GM13977 (cell line): ENCODE measurements around the gene TNS1.

Experiments
- DNase-seq: peaks from one replicate; pipeline ENCODE4 v3.0.0; 2012; ENCODE audit warnings: low spot score
- CTCF ChIP-seq: IDR thresholded peaks from 2 replicates; pipeline ENCODE4 v1.5.1; 2012; ENCODE audit warnings: mild to moderate bottlenecking, control low read depth; ENCODE audit not compliant: insufficient read depth; ENCODE audit errors: extremely low read depth, missing control alignments
- in situ Hi-C: fragments of 300-500 bp; cut with MboI; formaldehyde crosslinking; loops from one replicate; pipeline ENCODE4 v1.12.0; 2022; ENCODE audit warnings: low sequenced_read_pairs, low pct_unique_long_range_greater_than_20kb, mixed read lengths, inconsistent platforms; ENCODE audit not compliant: unreplicated experiment

The TNS1 gene

GRCh38 chr2:217905896-217906295 lies 96.9 kb downstream of the TNS1 start:
- DNase-seq = no peak
- in situ Hi-C loops = no loop called here
- TF ChIP-seq CTCF = no peak

- no peak for DNase-seq
- no peak for TF ChIP-seq CTCF
- in situ Hi-C loops = no loop called here
Observed at GRCh38 chr2:217905395-217905794, 97.4 kb downstream of the TNS1 start.

- in situ Hi-C loops = no loop called here
Observed at GRCh38 chr2:217904614-217904965, 98.2 kb downstream of the TNS1 start.

GRCh38 chr2:217903859-217904613 lies 98.8 kb downstream of the TNS1 start:
- no peak for DNase-seq
- TF ChIP-seq CTCF = no peak
- in situ Hi-C loops = no loop called here

More at GRCh38 chr2:217904614-217904965, 98.2 kb downstream of the TNS1 start:
- no peak for DNase-seq
- TF ChIP-seq CTCF = no peak

- DNase-seq = no peak
- no peak for TF ChIP-seq CTCF
- in situ Hi-C loops = no loop called here
Observed at GRCh38 chr2:217903142-217903858, 99.5 kb downstream of the TNS1 start.

- DNase-seq = no peak
- in situ Hi-C loops = no loop called here
- no peak for TF ChIP-seq CTCF
Observed at GRCh38 chr2:217902379-217903141, 100.2 kb downstream of the TNS1 start.
